ENCODE results near the gene GRID2. TPM values are rescaled to one million over a fixed set of nuclear protein-coding genes. Genes with fewer than 3 reads are reported as not detected.

GRID2 gene
- total RNA-seq, 1 donor from 2014 or later = 0.17 TPM

GRCh38 chr4:93080316-93080715, 776.5 kb downstream of the GRID2 start:
- TF ChIP-seq EZH2 (IDR thresholded peaks at IDR 0.05) = no peak
- TF ChIP-seq CTCF (IDR thresholded peaks at IDR 0.05) = no peak
- no peak overlapping the region for H3K9ac ChIP-seq
- peaks cover 3% of the 10 kb centered on the region for H3K9me3 Mint-ChIP-seq
- no peak overlapping the region for H2AFZ ChIP-seq (replicated peaks)
- H3K4me3 Mint-ChIP-seq = no peak overlapping the region
- no peaks in the 10 kb centered on the region for H3K36me3 ChIP-seq
- H3K4me3 ChIP-seq = no peak overlapping the region
- H3K4me2 ChIP-seq = no peak overlapping the region
- H3K79me2 ChIP-seq (ENCODE audit: low read depth) = no peaks in the 10 kb centered on the region
- H3K27me3 ChIP-seq = no peaks in the 10 kb centered on the region
- no peaks in the 10 kb centered on the region for H3K9me3 ChIP-seq (ENCODE audit: low read depth)
- H3K27ac Mint-ChIP-seq = no peak overlapping the region
- no peak for DNase-seq (ENCODE audit: low spot score)
- H3K4me1 ChIP-seq = peaks cover 11% of the 10 kb centered on the region
- no peaks in the 10 kb centered on the region for H3K36me3 Mint-ChIP-seq
- no peaks in the 10 kb centered on the region for H4K20me1 ChIP-seq (ENCODE audit: low read depth)
- H3K27ac ChIP-seq = no peak overlapping the region
- peaks cover 7% of the 10 kb centered on the region for H3K4me1 Mint-ChIP-seq
- H3F3A ChIP-seq (ENCODE audit: low read depth) = no peaks in the 10 kb centered on the region
- no peaks in the 10 kb centered on the region for H3K27me3 Mint-ChIP-seq (ENCODE audit: insufficient read depth, low read depth)

DNA sequence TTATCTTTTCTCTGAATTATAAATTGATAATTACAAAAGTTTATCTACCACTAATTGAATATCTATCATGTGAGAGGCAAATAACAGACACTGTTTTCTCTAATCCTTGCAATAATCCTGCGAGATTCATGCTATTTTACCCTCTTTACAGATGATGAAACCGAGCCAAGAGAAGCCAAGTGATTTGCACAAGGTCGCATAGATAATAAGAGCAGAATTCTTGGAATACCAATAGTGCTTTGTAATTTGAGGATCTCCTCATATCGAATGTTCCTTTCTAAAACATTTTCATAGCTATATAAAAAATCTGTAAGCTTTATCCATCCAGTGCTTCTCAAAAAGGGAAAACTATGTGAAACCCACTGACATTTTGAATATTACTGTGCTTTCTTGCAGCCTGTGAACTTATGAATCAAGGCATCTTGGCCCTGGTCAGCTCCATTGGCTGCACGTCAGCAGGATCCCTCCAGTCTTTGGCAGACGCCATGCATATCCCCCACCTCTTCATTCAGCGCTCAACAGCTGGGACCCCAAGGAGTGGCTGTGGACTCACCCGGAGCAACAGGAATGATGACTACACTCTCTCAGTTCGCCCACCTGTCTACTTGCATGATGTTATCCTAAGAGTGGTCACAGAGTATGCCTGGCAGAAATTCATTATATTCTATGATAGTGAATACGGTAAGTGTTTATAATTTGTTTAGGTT, 781.0 kb downstream of the GRID2 start:
- peak; percentile 19 for DNase-seq (ENCODE audit: low spot score)

DNA sequence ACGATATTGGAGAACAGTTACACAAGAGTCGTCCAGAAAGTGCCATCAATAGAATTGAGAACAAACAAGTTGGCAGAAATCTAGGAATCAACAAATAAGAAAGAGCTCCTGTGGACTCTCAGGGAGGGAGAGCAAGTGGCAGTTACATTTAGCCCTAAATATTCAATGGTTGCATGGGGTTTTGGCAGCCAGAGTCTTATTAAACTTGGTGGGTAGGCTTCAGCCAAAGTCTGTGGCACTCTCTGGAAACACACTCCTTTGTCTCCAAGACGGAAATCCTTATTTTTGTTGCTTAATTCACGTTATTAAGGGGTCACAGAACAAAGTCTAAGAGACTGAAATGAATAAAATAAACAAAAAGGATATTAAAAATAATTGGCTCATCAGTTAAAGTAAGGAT, 782.6 kb downstream of the GRID2 start:
- Mint-ChIP-seq H3K9me3 (peaks cover 3% of the 10 kb centered on the region), H3K36me3 (no peaks in the 10 kb centered on the region), H3K4me1 (peaks cover 16% of the 10 kb centered on the region), H3K27me3 (ENCODE audit: insufficient read depth, low read depth) (peaks cover under 1% of the 10 kb centered on the region), H3K4me3 (no peak overlapping the region), H3K27ac (no peak overlapping the region)
- no peaks in the 10 kb centered on the region for H4K20me1 ChIP-seq (ENCODE audit: low read depth)
- no peak overlapping the region for H3K9ac ChIP-seq
- peak; percentile 12 for DNase-seq (ENCODE audit: low spot score)
- no peaks in the 10 kb centered on the region for H3K27me3 ChIP-seq
- no peak overlapping the region for H3K4me3 ChIP-seq
- H3K4me2 ChIP-seq = peak overlapping the region; percentile 30
- H3K27ac ChIP-seq = no peak overlapping the region
- H3K79me2 ChIP-seq (ENCODE audit: low read depth) = no peaks in the 10 kb centered on the region
- no peaks in the 10 kb centered on the region for H3K9me3 ChIP-seq (ENCODE audit: low read depth)
- H3K4me1 ChIP-seq = peaks cover 29% of the 10 kb centered on the region
- no peaks in the 10 kb centered on the region for H3K36me3 ChIP-seq
- H2AFZ ChIP-seq (replicated peaks) = peak overlapping the region; percentile 69
- TF ChIP-seq EZH2 (IDR thresholded peaks at IDR 0.05) (no peak), CTCF (IDR thresholded peaks at IDR 0.05) (no peak), EZH2phosphoT487 (IDR thresholded peaks at IDR 0.05) (no peak)
- H3F3A ChIP-seq (ENCODE audit: low read depth) = peaks cover 7% of the 10 kb centered on the region

More for the DNA sequence above, 781.0 kb downstream of the GRID2 start:
- Mint-ChIP-seq H3K27me3 (ENCODE audit: insufficient read depth, low read depth) (no peaks in the 10 kb centered on the region), H3K4me3 (no peak overlapping the region), H3K9me3 (peaks cover 3% of the 10 kb centered on the region), H3K27ac (no peak overlapping the region), H3K36me3 (no peaks in the 10 kb centered on the region), H3K4me1 (peaks cover 16% of the 10 kb centered on the region)
- H3K4me2 ChIP-seq = no peak overlapping the region
- H3K27me3 ChIP-seq = no peaks in the 10 kb centered on the region
- no peak overlapping the region for H3K27ac ChIP-seq
- H3K9ac ChIP-seq = no peak overlapping the region
- no peaks in the 10 kb centered on the region for H3K36me3 ChIP-seq
- peak overlapping the region; percentile 86 for H2AFZ ChIP-seq (replicated peaks)
- no peak overlapping the region for H3K4me3 ChIP-seq
- H3K79me2 ChIP-seq (ENCODE audit: low read depth) = no peaks in the 10 kb centered on the region
- no peaks in the 10 kb centered on the region for H4K20me1 ChIP-seq (ENCODE audit: low read depth)
- TF ChIP-seq EZH2phosphoT487 (IDR thresholded peaks at IDR 0.05) = no peak
- no peak for TF ChIP-seq EZH2 (IDR thresholded peaks at IDR 0.05)
- no peak for TF ChIP-seq CTCF (IDR thresholded peaks at IDR 0.05)
- H3K4me1 ChIP-seq = peaks cover 23% of the 10 kb centered on the region
- H3K9me3 ChIP-seq (ENCODE audit: low read depth) = no peaks in the 10 kb centered on the region
- H3F3A ChIP-seq (ENCODE audit: low read depth) = peaks cover 7% of the 10 kb centered on the region
